HEK293 (cell line): ENCODE measurements around the gene CNNM1.

Experiments
- CTCF ChIP-seq: fragments of 450-650 bp; formaldehyde crosslinking; IDR thresholded peaks from 2 replicates; pipeline ENCODE4 v1.5.1; 2016; ENCODE audit warnings: missing biosample characterization, missing genetic modification characterization
- HOXA7 ChIP-seq: sonication (generic); formaldehyde crosslinking; IDR thresholded peaks from 2 replicates; pipeline ENCODE4 v1.8.1; 2022; ENCODE audit warnings: missing genetic modification reagents, borderline replicate concordance
- ZBTB1 ChIP-seq: fragments of 450-650 bp; formaldehyde crosslinking; IDR thresholded peaks from 2 replicates; pipeline ENCODE4 v1.5.1; 2016; ENCODE audit warnings: missing biosample characterization, missing genetic modification characterization
- ZBTB21 ChIP-seq: fragments of 450-650 bp; formaldehyde crosslinking; IDR thresholded peaks from 2 replicates; pipeline ENCODE4 v1.5.1; 2017; ENCODE audit warnings: missing biosample characterization, missing genetic modification characterization
- ZBTB7A ChIP-seq: fragments of 450-650 bp; formaldehyde crosslinking; IDR thresholded peaks from 2 replicates; pipeline ENCODE4 v1.5.1; 2016; ENCODE audit warnings: low read depth, missing biosample characterization, missing genetic modification characterization
- ZBTB8A ChIP-seq: fragments of 450-650 bp; formaldehyde crosslinking; IDR thresholded peaks from 2 replicates; pipeline ENCODE4 v1.5.1; 2016; ENCODE audit warnings: missing biosample characterization, missing genetic modification characterization
- ZNF121 ChIP-seq: fragments of 450-650 bp; formaldehyde crosslinking; IDR thresholded peaks from 2 replicates; pipeline ENCODE4 v1.5.1; 2016; ENCODE audit warnings: missing biosample characterization, missing genetic modification characterization
- ZNF626 ChIP-seq: fragments of 450-650 bp; sonication (Bioruptor Pico); formaldehyde crosslinking; IDR thresholded peaks from 2 replicates; pipeline ENCODE4 v1.5.1; 2018; ENCODE audit warnings: missing biosample characterization, missing genetic modification characterization, inconsistent platforms
- ZNF768 ChIP-seq: fragments of 450-650 bp; formaldehyde crosslinking; IDR thresholded peaks from 2 replicates; pipeline ENCODE4 v1.5.1; 2018; ENCODE audit warnings: missing biosample characterization, mild to moderate bottlenecking, missing genetic modification characterization

DNA sequence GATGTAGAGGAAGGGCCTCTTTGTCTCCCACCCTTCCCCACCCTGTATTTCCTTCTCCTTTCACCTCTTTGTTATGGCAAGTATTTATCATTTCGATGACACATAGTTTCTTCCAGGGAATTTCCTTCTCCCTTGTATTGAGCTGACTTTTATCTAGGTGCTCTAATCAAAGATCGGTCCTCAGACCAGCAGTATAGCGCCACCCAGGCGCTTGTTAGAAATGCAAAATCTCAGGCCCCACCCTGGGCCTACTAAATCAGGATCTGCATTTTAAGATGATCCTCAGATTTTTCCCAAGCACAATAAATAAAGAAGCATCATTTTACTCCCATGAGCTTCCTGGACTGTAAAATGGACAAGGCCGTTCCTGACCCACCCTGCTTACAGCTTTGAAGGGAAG is 113.2 kb downstream of the CNNM1 start:
- TF ChIP-seq ZBTB7A (tag by site-specific recombination) = no peak
- no peak for TF ChIP-seq ZBTB8A (tag by site-specific recombination)
- no peak for TF ChIP-seq CTCF (tag by site-specific recombination)
- no peak for TF ChIP-seq ZBTB21
- TF ChIP-seq ZBTB1 (tag by site-specific recombination) = no peak
- no peak for TF ChIP-seq ZNF768
- no peak for TF ChIP-seq HOXA7 (CRISPR knock-in tag)
- TF ChIP-seq ZNF626 (tag by site-specific recombination) = no peak
- TF ChIP-seq ZNF121 (tag by site-specific recombination) = no peak
